CD4-positive, alpha-beta T cell treated with Interleukin-12 subunit alpha and Interleukin-12 subunit beta, for 1 hour (primary cell): ENCODE data around the gene SELENOV.

Experiments
- DNase-seq: peaks from one replicate; pipeline ENCODE4 v3.0.0-alpha.2; 2020

SELENOV gene

GRCh38 chr19:39494661-39495060 is 20.3 kb upstream of the SELENOV start:
- no peak for DNase-seq

GRCh38 chr19:39496063-39496462 is 18.9 kb upstream of the SELENOV start:
- DNase-seq: no peak

GRCh38 chr19:39497701-39497995 is 17.3 kb upstream of the SELENOV start:
- DNase-seq: no peak

- DNase-seq: no peak
Measured at GRCh38 chr19:39497996-39498797, 16.7 kb upstream of the SELENOV start.

GRCh38 chr19:39498798-39499642 is 15.9 kb upstream of the SELENOV start, which contains the start of gene DLL3:
DLL3 (plus strand) TSS chr19:39498947; CDS start chr19:39498975, 28 bp downstream.
- DNase-seq: no peak

- DNase-seq: no peak
Measured at GRCh38 chr19:39499932-39500331, 15.0 kb upstream of the SELENOV start.

GRCh38 chr19:39500543-39500942 is 14.4 kb upstream of the SELENOV start:
- DNase-seq: no peak

GRCh38 chr19:39501340-39501739 is 13.6 kb upstream of the SELENOV start:
- no peak for DNase-seq

- peak; percentile 82 for DNase-seq
Measured at GRCh38 chr19:39502640-39503417, 12.1 kb upstream of the SELENOV start.

- DNase-seq: no peak
Measured at GRCh38 chr19:39506598-39506943, 8.4 kb upstream of the SELENOV start.

- peak; percentile 66 for DNase-seq
Measured at GRCh38 chr19:39506944-39507714, 7.8 kb upstream of the SELENOV start.

GRCh38 chr19:39507715-39508364 is 7.1 kb upstream of the SELENOV start:
- DNase-seq: no peak

GRCh38 chr19:39508629-39509028 is 6.3 kb upstream of the SELENOV start:
- no peak for DNase-seq

GRCh38 chr19:39509233-39509632 is 5.7 kb upstream of the SELENOV start:
- no peak for DNase-seq

GRCh38 chr19:39512988-39513387 is 2.0 kb upstream of the SELENOV start:
- DNase-seq: no peak

GRCh38 chr19:39515551-39516191 is 732 bp downstream of the SELENOV start:
- DNase-seq: no peak

GRCh38 chr19:39516270-39516669 is 1.3 kb downstream of the SELENOV start:
- no peak for DNase-seq

- no peak for DNase-seq
Measured at GRCh38 chr19:39517432-39517831, 2.5 kb downstream of the SELENOV start.

- DNase-seq: no peak
Measured at GRCh38 chr19:39518458-39518857, 3.5 kb downstream of the SELENOV start.

- DNase-seq: no peak
Measured at GRCh38 chr19:39518975-39519374, 4.0 kb downstream of the SELENOV start.
